Cardiac fibroblast (primary cell): ENCODE results near the gene OBSCN.

Experiments
- DNase-seq, 2 donors: peaks; one replicate each; pipeline versions ENCODE4 v3.0.0 to v3.0.0-alpha.2; 2010; ENCODE audit warnings: low read depth in 2 of 2
- H3K4me3 ChIP-seq, 2 donors: replicated peaks in 1 of 2; 1 replicate in 1 of 2; 2 replicates in 1 of 2; pipeline ENCODE4 v1.5.1; 2011; ENCODE audit warnings: low read depth in 2 of 2, low read length in 2 of 2, mild to moderate bottlenecking in 2 of 2, moderate library complexity in 1 of 2
- TF ChIP-seq, protein P1 (sequence below): IDR thresholded peaks from one replicate; pipeline ENCODE4 v1.5.1; 2011; ENCODE audit warnings: low read depth, mild to moderate bottlenecking, low read length, inconsistent platforms

Gene OBSCN

DNA sequence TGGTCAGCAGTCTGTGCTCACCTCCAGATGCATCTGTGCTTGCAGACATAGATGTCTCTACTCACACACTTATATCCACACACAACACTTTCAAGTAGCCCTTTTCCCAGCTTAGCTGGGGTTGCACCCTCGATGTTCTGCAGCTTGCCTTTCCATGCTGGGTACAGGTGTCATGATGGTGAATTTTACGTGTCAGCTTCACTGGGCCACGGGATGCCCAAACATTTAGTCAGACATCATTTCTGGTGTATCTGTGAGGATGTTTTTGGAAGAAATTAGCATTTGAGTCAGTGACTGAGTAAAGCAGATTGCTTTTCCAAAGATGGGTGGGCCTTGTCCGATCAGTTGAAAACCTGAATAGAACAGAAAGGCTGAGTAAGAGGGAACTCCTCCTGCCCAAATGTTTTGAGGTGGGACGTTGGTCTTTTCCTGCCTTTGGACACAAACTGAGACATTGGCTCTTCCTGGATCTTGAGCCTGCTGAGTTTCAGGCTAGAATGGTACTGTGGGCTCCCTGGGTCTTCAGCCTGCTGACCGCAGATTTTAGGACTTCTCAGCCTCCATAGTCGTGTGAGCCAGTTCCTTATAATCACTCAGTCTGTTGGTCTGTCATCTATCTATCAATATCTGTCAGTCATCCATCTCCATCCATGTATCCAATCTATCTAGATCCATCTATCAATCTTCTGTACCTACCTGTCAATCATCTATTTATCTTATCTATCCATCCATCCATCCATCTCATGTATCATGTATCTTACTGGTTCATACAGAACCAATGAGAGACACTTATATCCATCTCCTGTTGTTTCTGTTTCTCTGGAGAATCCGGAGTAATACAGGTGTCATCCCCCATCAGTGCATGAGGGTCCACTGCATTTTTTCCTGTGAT, 12.7 kb upstream of the OBSCN start:
- TF ChIP-seq, protein P1, sequence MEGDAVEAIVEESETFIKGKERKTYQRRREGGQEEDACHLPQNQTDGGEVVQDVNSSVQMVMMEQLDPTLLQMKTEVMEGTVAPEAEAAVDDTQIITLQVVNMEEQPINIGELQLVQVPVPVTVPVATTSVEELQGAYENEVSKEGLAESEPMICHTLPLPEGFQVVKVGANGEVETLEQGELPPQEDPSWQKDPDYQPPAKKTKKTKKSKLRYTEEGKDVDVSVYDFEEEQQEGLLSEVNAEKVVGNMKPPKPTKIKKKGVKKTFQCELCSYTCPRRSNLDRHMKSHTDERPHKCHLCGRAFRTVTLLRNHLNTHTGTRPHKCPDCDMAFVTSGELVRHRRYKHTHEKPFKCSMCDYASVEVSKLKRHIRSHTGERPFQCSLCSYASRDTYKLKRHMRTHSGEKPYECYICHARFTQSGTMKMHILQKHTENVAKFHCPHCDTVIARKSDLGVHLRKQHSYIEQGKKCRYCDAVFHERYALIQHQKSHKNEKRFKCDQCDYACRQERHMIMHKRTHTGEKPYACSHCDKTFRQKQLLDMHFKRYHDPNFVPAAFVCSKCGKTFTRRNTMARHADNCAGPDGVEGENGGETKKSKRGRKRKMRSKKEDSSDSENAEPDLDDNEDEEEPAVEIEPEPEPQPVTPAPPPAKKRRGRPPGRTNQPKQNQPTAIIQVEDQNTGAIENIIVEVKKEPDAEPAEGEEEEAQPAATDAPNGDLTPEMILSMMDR = no peak
- no peak for DNase-seq
- no peak overlapping the region for H3K4me3 ChIP-seq

DNA sequence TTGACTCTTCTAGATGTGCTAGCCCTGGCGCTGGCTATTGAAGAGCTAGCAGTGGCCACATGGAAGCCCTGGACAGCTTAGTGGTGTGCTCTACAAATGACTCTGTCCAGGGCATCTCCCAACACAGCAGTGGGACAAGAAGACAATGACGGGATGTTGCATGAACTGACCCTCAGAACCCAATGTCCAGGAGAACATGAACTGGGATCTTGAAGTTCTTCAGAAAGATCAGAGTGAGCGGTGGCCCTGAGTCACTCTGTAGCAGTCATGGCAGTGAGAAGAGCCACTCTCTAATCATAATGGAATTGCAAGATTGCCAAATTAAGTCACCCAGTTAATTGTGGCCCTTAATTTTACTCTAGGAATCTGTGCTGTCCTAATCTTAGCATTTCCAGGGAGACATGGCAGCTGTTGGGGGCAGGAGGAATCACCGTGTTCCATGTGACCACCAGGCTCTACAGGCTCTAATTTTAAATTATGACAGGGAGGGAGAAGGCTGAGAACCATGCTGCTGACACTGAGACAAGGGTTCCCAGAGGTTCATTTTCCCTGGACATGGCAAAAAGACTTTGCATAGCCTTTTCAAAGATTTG, 10.2 kb upstream of the OBSCN start:
- TF ChIP-seq, protein P1 = no peak
- no peak for DNase-seq
- H3K4me3 ChIP-seq = no peak overlapping the region

DNA sequence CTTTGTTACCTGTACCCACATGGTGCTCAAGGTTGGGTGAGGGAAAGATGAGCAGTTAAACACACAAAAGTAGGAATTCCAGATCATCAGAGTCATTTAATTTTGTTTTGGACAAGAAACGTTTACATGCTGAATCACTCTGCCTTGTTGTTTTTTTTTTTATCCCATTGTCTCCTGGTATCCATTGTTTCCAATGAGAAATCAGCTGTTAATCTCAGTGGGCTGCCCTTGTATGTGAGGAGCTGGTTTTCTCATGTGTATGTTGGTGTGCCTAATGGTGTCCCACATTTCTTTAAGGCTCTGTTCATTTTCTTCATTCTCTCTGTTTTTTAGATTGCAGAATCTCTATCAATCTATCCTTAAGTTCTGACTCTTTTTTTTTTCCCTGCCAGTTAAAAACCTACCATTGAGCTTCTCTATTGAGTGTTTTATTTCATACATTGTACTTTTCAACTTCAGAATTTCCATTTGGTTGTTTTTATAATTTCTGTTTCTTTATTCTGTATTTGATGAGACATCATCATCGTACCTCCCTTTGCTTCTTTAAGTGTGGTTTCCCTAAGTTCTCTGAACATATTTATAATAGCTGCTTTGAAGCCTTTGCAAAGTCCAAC, 8.8 kb upstream of the OBSCN start:
- no peak overlapping the region for H3K4me3 ChIP-seq
- TF ChIP-seq, protein P1 = no peak
- DNase-seq = peak in 1 of 2 donors; percentile 43

DNA sequence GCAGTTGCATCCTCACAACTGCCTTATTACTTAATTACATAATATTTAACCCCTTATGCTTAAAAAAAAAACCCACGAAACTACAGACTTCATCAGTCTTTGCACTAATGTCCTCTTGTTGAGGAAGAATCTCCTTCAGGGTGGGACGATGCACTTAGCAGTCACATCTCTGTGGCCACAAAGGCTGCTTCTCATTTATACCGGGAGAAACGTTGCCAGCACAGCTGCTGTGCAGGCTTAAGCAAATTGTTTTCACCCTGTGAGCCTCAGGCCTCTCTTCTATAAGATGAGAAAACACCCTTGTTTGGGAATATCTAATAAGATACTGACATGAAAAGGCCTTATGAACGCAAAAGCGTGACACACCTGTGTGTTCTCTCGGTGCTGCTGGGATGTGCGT, 2.9 kb upstream of the OBSCN start:
- H3K4me3 ChIP-seq = no peak overlapping the region
- TF ChIP-seq, protein P1 = no peak
- DNase-seq = no peak

DNA sequence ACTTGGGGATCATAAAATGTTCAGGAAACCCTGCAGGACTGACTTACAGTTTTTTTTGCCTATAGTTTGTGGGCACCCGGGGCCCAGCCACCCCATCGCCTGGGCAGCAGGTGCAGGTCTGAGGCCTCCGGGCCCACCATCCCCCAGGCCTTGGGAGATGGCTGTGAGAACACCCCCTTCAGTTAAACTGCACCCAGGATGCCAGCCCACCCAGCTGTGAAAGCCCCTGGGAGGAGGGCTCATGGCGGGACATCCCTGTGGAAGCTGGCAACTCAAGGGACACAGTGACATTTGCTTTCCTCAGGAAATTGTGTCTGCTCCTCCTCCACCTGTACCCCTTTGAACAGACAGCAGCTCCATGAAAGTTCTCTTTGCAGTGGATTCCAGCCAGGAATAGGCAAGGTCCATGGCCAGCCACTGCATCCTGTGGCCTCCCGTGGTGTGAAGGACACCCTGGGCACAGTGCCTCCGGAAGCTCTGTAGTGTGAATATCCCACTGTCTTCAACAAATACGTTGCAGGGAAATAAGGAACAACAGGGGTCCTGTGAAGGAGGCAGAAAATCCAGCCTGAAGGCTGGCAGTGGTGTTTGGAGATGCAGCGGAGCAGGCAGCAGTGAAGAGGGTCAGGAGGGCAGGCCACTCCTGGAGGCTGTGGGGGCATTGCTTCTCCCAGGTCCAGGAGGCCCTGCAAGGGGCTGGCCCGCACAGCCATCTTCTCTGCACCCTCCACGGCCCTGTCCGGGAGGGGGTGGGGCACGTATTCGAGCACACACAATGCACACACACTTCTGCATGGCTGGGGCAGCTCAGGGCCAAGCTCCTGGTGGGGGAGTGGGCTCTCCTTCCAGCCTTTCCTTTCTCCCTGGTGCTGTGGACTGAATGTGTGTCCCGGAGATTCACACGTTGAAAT, 2.1 kb upstream of the OBSCN start:
- DNase-seq = no peak
- TF ChIP-seq, protein P1 = no peak
- no peak overlapping the region for H3K4me3 ChIP-seq

DNA sequence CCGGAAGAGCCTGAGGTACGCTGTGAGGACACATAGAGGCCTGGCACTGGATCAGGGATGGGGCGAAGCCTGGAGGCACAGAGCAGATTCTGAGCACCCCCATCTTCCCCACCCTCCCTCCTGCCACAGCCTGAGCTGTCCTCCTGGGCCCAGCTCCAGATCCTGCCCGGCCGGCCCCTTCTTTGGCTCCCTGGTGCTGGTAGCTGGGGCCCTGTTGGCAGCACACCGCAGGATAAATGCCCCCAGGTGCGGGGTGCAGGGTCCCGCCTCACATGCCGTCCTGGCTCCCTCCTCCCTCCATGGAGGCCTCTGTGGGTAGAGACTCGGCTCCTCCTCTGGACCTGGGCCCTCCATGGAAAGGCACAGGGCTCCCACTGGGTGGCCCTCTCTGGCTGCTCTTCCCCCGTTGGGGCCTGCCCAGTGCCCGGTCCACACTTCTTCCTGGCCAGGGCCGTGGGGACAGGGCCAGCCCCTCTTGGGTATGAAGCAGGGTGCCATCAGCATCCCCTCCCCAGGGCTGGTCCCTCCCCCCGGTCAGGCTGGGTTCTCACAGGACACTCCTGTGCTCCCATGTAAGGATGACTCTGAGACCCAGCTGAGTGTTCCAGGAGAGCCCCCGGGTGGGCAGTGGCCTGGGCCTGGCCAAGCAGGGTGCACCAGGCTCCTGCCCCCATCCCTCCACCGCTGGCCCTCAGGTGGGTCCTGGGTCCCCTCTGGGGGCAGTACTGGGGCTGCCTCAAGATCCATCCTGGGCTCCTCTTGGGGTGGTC, 1.1 kb upstream of the OBSCN start:
- TF ChIP-seq, protein P1 = no peak
- no peak overlapping the region for H3K4me3 ChIP-seq
- DNase-seq = no peak
